ENCODE results near the gene POC1B.
A peak's percentile ranks its signal among the peaks of the same experiment; 100 is the strongest.

The POC1B gene

DNA sequence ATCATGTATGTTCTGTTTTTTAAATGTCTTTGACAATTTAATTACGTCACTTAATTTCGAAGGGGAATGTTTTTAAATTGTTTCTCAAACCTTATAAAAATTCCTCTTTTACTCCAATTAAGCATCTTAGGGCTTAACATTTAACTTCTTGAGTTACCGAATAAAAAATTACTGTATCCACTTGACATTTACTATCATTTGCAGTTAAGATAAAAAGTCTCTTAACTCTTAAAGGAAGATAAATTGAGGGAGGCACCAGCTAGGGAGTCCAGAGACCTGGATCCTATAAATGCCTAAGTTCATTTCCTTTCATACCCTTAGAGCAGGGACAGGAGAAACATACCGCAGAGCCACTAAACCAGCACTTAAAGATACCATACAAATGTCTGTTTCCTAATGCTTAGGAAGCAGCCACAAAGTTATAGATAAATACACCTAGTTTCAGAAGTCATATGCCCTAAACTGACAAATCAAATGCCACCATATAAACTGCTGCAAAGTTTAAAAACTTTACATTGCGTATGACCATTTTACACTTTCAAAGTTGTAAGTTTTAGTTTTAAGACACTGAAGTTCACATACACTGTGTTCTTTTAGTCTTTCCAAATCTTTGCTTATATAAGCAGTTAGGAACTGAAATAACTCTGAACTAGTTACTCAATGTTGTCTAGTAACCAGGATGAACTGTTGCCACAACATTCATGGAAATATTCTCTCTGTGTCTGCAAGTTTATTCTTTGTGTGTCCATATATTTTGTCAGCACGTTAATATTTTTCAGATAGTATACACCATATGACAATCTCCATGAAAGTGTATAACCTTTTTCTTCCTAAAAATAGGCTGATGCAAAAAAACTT lies 72.5 kb downstream of the POC1B start:
- Mint-ChIP-seq H3K4me1 (peaks cover 5 to 6% of the 10 kb centered on the region in 2 donors), H3K4me3 (no peak overlapping the region), H3K27me3 (no peaks in the 10 kb centered on the region), H3K36me3 (peaks cover 5 to 12% of the 10 kb centered on the region in 2 donors), H3K27ac (no peak overlapping the region), H3K9me3 (no peaks in the 10 kb centered on the region)
- DNase-seq (no peak), ATAC-seq (replicated peaks) (no peak)

DNA sequence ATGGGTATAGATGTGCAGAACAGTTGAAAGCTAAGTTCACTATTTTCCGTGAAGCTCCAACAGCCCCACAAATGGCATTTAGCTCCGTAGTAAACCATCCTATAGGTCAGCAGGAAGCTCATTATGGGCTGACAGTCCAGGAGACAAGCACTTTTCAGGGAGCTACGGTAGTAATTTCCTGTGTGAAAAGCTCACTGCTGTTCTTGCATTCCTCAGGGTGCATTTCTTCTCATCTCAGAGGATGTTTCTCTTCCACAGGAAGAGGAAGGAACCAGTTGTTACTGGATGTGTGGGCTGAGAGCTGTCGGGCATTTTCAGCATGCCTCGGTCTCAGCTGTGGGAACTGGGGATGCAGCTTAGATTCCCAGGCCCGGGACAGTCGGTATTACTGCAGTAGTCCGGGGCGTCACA lies 74.0 kb downstream of the POC1B start:
- H3K27ac Mint-ChIP-seq, result no peak overlapping the region
- H3K4me3 Mint-ChIP-seq, result no peak overlapping the region
- peaks cover 5 to 6% of the 10 kb centered on the region in 2 donors for H3K4me1 Mint-ChIP-seq
- H3K27me3 Mint-ChIP-seq, result no peaks in the 10 kb centered on the region
- no peaks in the 10 kb centered on the region for H3K9me3 Mint-ChIP-seq
- ATAC-seq (replicated peaks), result no peak
- H3K36me3 Mint-ChIP-seq, result peaks cover 13 to 20% of the 10 kb centered on the region in 2 donors
- DNase-seq, result no peak

DNA sequence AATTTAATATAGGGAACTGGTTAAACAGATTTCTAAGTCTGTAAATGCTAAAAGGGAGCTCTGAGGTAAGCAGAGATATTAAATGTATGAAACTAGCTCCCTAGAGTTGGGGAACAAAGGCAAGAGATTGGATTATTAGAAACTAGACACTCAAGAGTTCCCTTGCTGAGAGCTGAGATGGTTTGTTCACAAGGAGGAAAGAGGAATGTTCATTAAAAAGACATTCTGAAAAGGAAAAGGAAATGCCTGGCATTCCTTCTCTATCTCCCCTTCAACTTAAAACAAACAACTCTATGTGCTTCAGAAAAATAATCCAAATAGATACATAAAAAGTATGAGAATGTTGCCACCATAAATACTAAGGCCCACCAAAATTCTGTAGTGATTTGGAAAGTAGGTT lies 74.9 kb downstream of the POC1B start:
- ATAC-seq (replicated peaks) (no peak), DNase-seq (no peak)
- H3K27me3 Mint-ChIP-seq, result no peaks in the 10 kb centered on the region
- peaks cover 5 to 6% of the 10 kb centered on the region in 2 donors for H3K4me1 Mint-ChIP-seq
- peaks cover 15 to 20% of the 10 kb centered on the region in 2 donors for H3K36me3 Mint-ChIP-seq
- no peak overlapping the region for H3K4me3 Mint-ChIP-seq
- H3K27ac Mint-ChIP-seq, result no peak overlapping the region
- H3K9me3 Mint-ChIP-seq, result no peaks in the 10 kb centered on the region

DNA sequence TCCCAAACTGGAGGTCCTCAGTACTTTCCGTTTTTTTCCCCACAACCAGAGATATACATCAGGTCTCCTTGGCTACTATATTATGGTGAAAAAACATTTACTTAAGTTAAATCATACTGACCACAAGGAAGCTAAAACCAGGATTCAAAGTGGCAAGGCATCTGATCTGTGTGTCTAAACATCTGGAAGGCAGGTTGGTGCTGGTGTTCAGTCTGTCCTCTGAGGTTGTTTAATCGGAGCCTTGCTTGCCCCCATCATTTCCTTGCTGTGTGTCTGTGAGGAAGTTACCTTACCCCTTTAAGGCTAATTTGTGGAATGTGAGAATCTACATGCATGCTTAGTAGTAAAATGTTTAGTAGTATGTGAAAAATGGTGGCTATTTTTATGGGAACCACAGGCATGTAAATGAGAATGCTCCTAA lies 76.9 kb downstream of the POC1B start:
- no peak for ATAC-seq (replicated peaks)

DNA sequence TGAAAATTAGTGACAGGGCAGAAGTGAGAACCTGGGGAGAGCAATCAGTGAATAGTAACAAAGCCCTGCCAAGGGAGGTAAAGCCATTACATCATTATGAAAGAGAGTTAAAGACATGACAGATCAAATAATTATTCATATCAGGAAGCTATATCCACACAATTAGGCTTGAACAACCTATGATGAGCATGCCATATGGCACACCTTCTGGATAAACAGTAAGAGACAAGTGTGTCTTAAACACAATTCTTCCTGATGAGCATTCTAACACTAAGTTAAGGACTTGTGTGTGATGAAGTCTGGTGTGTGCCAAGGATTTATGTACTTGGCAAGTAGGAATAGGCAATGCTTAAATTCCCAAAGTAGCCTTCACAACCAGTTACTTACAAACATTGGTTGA lies 77.3 kb downstream of the POC1B start:
- peaks cover 22% of the 10 kb centered on the region in 2 donors for H3K36me3 Mint-ChIP-seq

More for the DNA sequence above, 76.9 kb downstream of the POC1B start:
- Mint-ChIP-seq H3K9me3 (peaks cover 0 to 2% of the 10 kb centered on the region in 2 donors), H3K36me3 (peaks cover 19 to 22% of the 10 kb centered on the region in 2 donors), H3K4me3 (no peak overlapping the region), H3K27ac (no peak overlapping the region), H3K4me1 (no peaks in the 10 kb centered on the region), H3K27me3 (no peaks in the 10 kb centered on the region)
- no peak for DNase-seq

DNA sequence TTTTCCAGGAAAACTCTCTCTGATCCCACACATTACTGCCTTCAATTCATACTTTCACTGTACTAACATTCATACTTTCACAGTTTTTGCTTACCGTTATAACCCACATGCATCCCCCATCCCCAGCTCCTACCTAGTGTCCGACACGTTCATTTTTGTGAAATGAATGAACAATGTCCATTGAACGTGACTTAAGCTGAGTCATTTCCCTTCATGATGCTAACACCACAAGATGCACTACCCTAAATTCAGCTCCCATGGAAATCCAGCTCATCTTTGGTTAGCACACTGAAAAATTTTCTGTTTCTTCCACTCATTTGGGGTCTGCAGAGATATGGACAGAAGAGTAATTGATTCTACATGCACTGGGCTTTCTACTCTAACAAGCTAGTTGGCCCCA lies 85.9 kb downstream of the POC1B start:
- no peak for ATAC-seq (replicated peaks)
- no peaks in the 10 kb centered on the region for H3K27me3 Mint-ChIP-seq
- no peak overlapping the region for H3K4me3 Mint-ChIP-seq
- DNase-seq, result no peak
- peaks cover 36 to 56% of the 10 kb centered on the region in 2 donors for H3K36me3 Mint-ChIP-seq
- H3K27ac Mint-ChIP-seq, result no peak overlapping the region
- peaks cover 0 to 5% of the 10 kb centered on the region in 2 donors for H3K4me1 Mint-ChIP-seq
- H3K9me3 Mint-ChIP-seq, result peaks cover 4 to 13% of the 10 kb centered on the region in 2 donors

More for the DNA sequence above, 77.3 kb downstream of the POC1B start:
- Mint-ChIP-seq H3K9me3 (peaks cover 0 to 2% of the 10 kb centered on the region in 2 donors), H3K27me3 (no peaks in the 10 kb centered on the region), H3K27ac (no peak overlapping the region), H3K4me1 (no peaks in the 10 kb centered on the region), H3K4me3 (no peak overlapping the region)
- ATAC-seq (replicated peaks) (no peak), DNase-seq (no peak)

DNA sequence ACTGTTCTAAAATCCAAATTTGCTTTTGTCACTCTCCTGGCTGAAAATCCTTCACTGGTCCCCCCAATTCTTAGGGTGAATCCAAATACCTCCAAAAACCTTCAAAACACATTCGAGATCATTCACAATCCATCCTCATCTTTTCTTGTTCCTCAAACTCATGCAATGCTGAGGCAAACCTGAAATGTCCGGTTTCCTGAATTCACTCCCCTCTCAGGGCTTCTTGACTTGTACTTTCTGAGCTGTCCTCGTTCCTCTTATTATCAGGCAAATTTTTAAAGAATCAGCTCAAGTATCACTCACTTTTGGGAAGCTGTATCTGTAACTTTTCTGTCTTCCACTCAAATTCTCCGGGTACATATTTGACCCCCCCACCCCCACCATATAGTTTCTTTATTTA lies 88.6 kb downstream of the POC1B start:
- DNase-seq (no peak), ATAC-seq (replicated peaks) (no peak)
- Mint-ChIP-seq H3K4me3 (no peak overlapping the region), H3K36me3 (peaks cover 39 to 55% of the 10 kb centered on the region in 2 donors), H3K27me3 (no peaks in the 10 kb centered on the region), H3K27ac (no peak overlapping the region), H3K9me3 (peaks cover 4 to 13% of the 10 kb centered on the region in 2 donors), H3K4me1 (peaks cover 0 to 5% of the 10 kb centered on the region in 2 donors)

DNA sequence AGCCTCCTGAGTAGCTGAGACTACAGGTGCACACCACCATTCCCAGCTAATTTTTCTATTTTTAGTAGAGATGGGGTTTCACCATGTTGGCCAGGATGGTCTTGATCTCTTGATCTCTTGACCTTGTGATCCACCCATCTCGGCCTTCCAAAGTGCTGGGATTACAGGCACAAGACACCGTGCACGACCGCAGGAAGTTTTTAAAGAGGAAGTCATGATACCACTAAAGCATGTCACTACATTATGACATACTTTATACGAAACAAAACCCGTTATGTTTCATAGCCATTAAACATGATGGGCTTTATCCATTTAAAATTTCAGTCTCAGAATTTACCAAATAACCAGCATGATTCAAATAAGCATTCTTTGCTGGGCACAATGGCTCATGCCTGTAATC lies 89.8 kb downstream of the POC1B start:
- ATAC-seq (replicated peaks), result no peak

DNA sequence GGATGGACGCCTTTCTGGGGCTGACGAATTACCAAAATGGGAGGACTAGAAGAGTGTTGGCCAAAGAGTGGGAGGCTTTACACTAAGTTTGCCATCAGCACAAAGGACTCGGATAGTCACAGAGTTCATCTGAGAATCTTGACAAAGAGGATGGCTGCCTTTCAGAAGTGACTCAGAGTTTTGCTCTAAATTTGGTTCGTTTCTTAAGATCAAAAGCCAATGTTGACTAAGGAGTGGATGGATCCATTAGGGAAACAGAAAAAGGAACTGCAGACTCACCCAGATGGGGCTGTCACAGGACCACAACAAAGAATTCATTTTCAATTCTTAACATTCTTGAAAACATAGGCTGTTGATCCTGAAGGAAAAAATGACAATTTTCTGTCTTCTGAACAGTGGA lies 92.2 kb downstream of the POC1B start:
- ATAC-seq (replicated peaks) (no peak), DNase-seq (no peak)
- Mint-ChIP-seq H3K9me3 (peaks cover 0 to 8% of the 10 kb centered on the region in 2 donors), H3K27ac (no peak overlapping the region), H3K36me3 (peaks cover 24 to 27% of the 10 kb centered on the region in 2 donors), H3K27me3 (no peaks in the 10 kb centered on the region), H3K4me3 (no peak overlapping the region), H3K4me1 (peaks cover 2 to 5% of the 10 kb centered on the region in 2 donors)

More for the DNA sequence above, 89.8 kb downstream of the POC1B start:
- no peak overlapping the region for H3K27ac Mint-ChIP-seq
- peaks cover 34 to 44% of the 10 kb centered on the region in 2 donors for H3K36me3 Mint-ChIP-seq
- DNase-seq, result no peak
- H3K4me3 Mint-ChIP-seq, result no peak overlapping the region
- H3K4me1 Mint-ChIP-seq, result peaks cover 0 to 5% of the 10 kb centered on the region in 2 donors
- H3K27me3 Mint-ChIP-seq, result no peaks in the 10 kb centered on the region
- peaks cover 4 to 13% of the 10 kb centered on the region in 2 donors for H3K9me3 Mint-ChIP-seq

DNA sequence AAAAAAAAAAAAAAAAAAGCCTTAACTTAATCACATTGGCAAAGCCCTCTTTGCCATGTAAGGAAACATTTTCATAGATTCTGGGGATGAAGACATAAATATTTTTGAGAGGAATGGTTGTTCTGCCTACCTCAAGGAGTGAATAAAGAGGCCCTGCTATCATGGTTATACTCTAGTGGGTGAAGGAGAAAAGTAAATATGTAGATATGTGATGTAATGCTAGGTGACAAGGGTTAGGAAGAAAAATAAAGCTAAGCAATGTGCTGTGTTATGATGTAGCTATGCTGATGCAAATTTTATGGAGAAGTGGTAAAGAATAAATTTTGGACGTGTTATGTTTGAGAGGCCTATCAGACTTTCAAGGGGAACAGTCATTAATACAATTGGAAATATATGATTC lies 93.5 kb downstream of the POC1B start:
- Mint-ChIP-seq H3K4me1 (peaks cover 14% of the 10 kb centered on the region in 2 donors), H3K27me3 (no peaks in the 10 kb centered on the region), H3K36me3 (peaks cover 25 to 31% of the 10 kb centered on the region in 2 donors), H3K4me3 (no peak overlapping the region), H3K27ac (no peak overlapping the region), H3K9me3 (peaks cover 0 to 5% of the 10 kb centered on the region in 2 donors)
- DNase-seq (no peak), ATAC-seq (replicated peaks) (no peak)

DNA sequence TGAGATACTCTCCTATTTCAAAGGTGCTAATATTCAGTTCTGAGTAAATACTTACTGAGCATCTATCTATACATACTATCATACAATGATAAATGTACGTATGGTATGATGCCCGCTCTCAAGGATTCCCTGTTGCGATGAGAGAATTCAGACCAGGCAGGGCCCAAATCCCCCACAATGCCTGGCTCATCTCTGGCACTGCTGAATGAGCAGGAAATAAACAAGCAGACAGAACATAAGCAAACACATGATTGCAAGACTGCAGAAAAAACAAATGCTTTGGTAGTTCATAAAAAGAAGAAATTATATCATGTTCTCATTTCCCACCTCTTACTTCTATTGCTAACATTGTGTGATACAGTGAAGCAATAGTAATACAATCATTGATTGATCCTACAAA lies 96.3 kb downstream of the POC1B start:
- DNase-seq (no peak), ATAC-seq (replicated peaks) (no peak)
- peaks cover 22 to 37% of the 10 kb centered on the region in 2 donors for H3K36me3 Mint-ChIP-seq
- H3K9me3 Mint-ChIP-seq, result no peaks in the 10 kb centered on the region
- no peak overlapping the region for H3K27ac Mint-ChIP-seq
- H3K27me3 Mint-ChIP-seq, result no peaks in the 10 kb centered on the region
- H3K4me3 Mint-ChIP-seq, result no peak overlapping the region
- peaks cover 9 to 14% of the 10 kb centered on the region in 2 donors for H3K4me1 Mint-ChIP-seq

DNA sequence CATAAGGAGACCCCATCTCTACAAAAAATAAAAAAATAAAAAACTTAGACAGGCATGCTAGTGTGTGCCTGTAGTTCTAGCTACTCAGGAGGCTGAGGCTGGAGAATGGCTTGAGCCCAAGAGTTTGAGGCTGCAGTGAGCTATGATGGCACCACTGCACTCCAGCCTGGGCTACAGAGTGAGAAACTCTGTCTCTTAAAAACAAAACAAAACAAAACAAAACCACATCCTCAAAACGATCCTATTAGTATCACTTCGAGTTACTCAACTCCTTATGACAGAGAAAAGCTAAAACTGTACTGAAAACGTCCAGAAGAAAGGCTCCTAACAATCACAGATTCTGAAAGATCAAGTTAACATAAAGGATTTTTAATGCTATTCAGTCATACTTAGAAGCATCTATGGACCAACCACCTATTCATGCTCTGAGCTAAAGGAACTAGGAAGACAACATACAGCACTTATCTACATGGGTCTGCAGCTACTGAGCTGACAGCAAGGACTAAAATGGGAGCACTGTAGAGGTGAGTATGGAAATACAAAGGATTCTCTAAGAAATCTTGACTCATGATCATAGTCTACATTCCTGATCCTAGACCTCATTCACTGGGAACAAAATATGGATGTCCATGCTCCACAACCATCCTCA lies 98.2 kb downstream of the POC1B start:
- H3K36me3 Mint-ChIP-seq, result peaks cover 18 to 33% of the 10 kb centered on the region in 2 donors

DNA sequence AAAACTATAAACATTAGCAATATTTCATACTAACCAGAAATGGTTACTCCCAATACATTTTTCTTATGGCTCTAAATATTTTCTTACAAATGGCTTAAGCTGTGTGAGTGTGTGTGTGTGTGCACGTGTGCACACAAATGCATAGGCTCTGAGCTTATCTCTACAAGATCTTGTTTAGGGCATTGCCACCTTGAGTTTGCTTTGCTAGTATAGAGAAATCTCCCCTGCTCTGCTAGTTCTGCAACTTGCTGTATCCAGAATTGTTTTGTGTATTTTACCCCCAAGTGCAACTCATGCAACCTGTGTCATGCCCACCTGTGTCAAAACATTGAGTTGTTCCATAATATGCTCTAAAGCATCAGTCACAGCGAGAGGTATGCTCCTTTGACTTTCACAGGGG lies 101.0 kb downstream of the POC1B start:
- DNase-seq (no peak), ATAC-seq (replicated peaks) (no peak)
- Mint-ChIP-seq H3K4me3 (no peak overlapping the region), H3K36me3 (peaks cover 14 to 29% of the 10 kb centered on the region in 2 donors), H3K4me1 (peaks cover 9 to 18% of the 10 kb centered on the region in 2 donors), H3K9me3 (no peaks in the 10 kb centered on the region), H3K27ac (no peak overlapping the region), H3K27me3 (no peaks in the 10 kb centered on the region)

More for the DNA sequence above, 98.2 kb downstream of the POC1B start:
- Mint-ChIP-seq H3K9me3 (no peaks in the 10 kb centered on the region), H3K27me3 (no peaks in the 10 kb centered on the region), H3K27ac (peak overlapping the region; percentile 67), H3K4me1 (peaks cover 9 to 14% of the 10 kb centered on the region in 2 donors), H3K4me3 (no peak overlapping the region)
- DNase-seq, result no peak
- peak; percentile 51 to 59 for ATAC-seq (replicated peaks)

DNA sequence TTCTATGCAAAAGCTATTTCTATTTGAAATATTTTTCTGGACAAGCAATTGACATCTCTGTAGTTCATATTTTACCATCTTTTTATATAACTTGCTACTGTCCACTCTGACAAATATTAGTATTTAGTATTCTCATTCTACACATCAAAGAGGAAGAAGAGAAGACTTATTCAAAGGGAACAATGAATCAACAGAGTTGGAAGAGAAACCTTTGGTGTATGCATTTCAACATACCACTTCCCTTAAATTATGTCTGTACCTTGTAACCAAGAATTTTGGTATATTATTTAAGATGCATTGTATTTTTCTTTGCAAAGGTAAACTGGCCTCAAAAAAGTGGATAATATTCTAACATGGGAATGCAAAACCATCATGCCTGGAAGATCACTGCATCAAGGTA lies 101.5 kb downstream of the POC1B start:
- no peaks in the 10 kb centered on the region for H3K27me3 Mint-ChIP-seq
- H3K9me3 Mint-ChIP-seq, result no peaks in the 10 kb centered on the region

More for the DNA sequence above, 101.5 kb downstream of the POC1B start:
- Mint-ChIP-seq H3K4me3 (no peak overlapping the region), H3K27ac (no peak overlapping the region), H3K36me3 (peaks cover 14 to 29% of the 10 kb centered on the region in 2 donors), H3K4me1 (peaks cover 9 to 18% of the 10 kb centered on the region in 2 donors)
- DNase-seq (no peak), ATAC-seq (replicated peaks) (no peak)

All from stimulated activated naive B cell treated with anti-CD40 and anti-IgM and Interleukin-4, amounts not matched to agents 10 μg/mL and 1 μg/mL and 100 μg/mL, for 72 hours (primary cell).